Subcutaneous adipose tissue (tissue), 4 donors: ENCODE measurements around the gene ANKRD13A. TPM values are rescaled to one million over a fixed set of nuclear protein-coding genes. Genes with fewer than 3 reads are reported as not detected.

Experiments
- total RNA-seq, 4 donors: library from RNA; depleted of rRNA; stranded (reverse); fragments of >200 nt; gene quantifications; one replicate each; pipeline ENCODE4 v1.1.0, GENCODE V29; 2016
- TF ChIP-seq, protein P1 (sequence below): fragments of 450-650 bp; IDR thresholded peaks from one replicate; pipeline ENCODE4 v1.5.1; 2016; ENCODE audit warnings: low read depth, mild to moderate bottlenecking, control low read depth, antibody characterized with exemption, moderate library complexity

Gene ANKRD13A
- total RNA-seq, 4 donors from 2014 or later, result 30.3 to 79.6 (median 44.3) TPM

DNA sequence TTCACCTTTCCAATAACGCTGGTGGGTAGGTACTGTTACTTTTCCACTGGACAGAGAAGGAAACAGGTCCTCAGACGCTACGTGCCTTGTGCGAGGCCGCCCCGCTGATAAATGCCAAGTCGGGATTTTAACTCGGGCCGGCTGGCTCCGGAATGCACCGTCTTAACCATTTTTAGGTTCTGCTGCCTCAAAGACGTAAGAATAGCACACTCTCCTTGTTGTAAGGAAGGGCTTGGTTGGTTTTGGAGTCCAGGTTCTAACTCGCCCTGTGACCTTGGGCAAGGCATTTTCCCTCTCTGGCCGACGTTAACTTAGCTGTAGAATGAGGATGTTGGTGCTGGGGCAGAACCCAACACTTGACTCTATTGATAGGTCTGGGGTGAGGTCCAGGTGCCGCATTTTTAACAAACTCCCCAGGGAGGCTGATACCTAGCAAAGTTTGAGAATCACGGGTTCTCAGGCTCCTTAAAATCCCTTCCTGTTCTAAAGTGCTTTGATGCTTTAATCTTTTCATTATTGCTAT, 814 bp downstream of the ANKRD13A start:
- TF ChIP-seq, protein P1, sequence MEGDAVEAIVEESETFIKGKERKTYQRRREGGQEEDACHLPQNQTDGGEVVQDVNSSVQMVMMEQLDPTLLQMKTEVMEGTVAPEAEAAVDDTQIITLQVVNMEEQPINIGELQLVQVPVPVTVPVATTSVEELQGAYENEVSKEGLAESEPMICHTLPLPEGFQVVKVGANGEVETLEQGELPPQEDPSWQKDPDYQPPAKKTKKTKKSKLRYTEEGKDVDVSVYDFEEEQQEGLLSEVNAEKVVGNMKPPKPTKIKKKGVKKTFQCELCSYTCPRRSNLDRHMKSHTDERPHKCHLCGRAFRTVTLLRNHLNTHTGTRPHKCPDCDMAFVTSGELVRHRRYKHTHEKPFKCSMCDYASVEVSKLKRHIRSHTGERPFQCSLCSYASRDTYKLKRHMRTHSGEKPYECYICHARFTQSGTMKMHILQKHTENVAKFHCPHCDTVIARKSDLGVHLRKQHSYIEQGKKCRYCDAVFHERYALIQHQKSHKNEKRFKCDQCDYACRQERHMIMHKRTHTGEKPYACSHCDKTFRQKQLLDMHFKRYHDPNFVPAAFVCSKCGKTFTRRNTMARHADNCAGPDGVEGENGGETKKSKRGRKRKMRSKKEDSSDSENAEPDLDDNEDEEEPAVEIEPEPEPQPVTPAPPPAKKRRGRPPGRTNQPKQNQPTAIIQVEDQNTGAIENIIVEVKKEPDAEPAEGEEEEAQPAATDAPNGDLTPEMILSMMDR, result no peak

DNA sequence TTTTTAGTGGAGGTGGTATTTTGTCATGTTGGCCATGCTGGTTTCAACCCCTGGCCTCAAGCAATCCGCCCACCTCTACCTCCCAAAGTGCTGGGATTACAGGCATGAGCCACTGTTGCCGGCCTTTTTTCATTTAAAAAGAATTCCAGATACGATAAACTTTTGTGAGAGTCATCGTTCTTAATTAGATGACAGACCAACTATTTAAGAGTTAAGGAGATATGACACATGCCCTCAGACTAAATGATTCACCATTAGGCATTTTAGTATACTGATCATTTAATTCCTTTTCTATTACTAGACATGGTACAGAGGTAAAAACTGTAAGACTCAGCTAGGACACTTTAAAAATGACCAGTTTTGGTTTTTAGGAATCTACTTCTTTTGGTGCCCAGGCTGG, 2.4 kb downstream of the ANKRD13A start:
- TF ChIP-seq, protein P1, result no peak

DNA sequence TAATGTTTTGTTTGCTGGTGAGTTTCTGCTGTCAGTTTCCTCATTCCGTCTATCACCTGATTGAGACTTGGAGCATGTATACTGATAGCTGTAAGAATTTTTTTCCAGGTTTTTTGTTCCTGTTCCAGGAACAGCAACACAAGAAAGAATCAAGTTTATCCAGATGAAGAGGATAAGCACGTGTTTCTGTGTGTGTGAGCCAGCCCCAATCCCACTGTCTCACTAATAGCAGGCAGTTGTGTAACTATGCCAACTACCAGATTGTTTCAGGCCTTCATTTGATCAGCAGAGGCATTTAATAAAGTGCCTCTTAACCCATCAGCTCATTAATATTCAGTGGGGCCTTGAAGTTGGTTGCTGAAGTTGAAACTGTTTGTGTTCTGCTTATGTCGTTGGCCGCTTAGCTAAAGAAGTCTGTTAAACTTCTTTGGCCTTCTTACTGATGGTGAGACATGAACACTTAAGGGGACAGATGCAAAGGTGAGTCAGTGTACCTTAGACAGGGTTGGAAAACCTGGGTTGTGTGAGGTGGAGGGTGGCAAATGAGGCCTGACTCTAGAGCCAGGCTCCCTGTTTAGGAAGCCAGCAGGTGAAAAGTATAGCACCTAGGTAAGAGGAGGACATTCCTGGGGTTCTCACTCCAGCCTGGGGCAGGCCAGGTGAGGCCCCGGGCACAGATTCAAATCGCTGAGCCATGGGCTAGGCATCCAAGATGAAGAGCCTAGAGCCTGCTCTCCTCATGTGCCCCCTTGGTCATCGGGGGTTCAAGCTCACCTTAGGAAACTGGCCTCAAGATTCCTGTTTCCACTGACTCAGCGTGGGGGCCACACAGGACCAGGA, 3.7 kb downstream of the ANKRD13A start:
- TF ChIP-seq, protein P1, result no peak

DNA sequence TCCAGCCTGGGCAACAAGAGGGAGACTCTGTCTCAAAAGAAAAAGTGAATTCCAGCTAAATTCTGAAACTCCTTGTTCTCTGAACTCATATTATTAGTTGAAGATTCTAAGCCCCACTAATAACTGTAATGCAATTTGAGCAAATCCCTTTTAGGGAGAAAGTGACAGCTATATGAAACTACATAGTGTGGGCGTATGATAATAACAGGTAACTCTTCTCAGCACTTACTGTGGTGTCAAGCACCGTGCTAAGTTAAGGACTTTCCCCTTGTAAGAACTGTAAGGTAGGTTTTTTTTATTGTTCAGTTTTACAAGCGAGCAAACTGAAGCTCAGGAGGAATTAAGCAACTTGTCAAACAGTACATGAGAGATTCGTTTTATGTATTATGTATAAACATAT, 5.4 kb downstream of the ANKRD13A start:
- TF ChIP-seq, protein P1, result no peak

DNA sequence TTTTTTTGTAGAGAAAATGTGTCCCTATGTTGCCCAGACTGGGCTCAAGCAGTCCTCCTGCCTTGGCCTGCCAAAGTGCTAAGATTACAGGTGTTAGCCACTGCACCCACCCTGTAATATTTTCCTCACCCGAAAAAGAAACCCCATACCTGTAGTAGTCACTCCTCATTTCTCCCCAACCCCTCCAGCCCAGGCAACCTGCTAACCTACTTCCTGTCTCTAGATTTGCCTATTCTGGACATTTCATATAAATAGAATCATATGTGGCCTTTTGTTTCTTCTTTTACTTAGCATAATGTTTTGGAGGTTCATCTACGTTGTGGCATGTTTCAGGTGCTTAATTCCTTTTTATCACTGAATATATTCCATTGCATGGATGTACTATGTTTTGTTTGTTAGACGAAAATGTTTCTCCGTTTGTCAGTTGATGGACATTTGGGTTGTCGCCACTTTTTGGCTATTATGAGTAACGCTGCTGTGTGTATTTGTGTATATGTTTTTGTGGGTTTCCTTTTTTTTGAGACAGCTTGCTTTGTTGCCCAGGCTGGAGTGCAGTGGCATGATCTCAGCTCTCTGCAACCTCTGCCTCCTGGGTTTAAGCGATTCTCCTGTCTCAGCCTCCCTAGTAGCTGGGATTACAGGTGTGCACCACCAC, 6.2 kb downstream of the ANKRD13A start:
- TF ChIP-seq, protein P1, result no peak

DNA sequence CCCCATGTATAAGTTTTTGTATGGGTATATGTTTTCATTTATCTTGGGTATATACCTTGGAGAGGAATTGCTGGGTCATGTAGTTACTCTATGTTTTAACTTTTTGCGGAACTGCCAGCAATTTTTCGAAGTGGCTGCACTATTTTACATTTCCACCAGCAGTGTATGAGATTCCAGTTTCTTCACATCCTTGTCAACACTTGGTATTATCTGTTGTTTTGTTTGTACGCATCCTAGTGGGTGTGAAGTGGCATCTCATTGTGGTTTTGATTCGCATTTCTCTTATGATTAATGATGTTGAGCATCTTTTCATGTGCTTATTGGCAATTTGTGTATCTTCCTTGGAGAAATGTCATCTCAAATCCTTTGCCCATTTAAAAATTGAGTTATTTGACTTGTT, 6.9 kb downstream of the ANKRD13A start:
- TF ChIP-seq, protein P1, result no peak

DNA sequence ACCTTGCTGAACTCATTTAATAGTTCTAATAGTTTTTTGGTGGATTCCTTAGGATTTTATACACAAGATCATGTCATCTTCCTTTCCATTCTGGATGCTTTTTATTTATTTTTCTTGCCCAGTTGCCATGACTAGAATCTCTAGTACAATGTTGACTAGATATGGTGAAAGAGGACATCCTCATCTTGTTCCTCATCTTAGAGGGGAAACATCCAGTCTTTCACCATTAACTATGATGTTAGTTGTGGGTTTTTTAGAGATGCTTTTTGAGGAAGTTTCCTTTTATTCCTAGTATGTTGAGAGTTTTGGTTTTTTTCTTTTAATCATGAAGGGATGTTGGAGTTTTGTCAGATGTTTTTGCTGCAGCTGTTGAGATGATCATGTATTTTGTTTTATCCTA, 8.7 kb downstream of the ANKRD13A start:
- TF ChIP-seq, protein P1, result no peak
